OCI-LY3 (cell line): ENCODE data around the gene TRPM7.

Experiments used
- H2AFZ ChIP-seq: fragments of 200-600, 300-600 bp; shearing (Covaris generic); 2 replicates; pipeline ENCODE4 v1.6.0; 2014; ENCODE audit warnings: antibody characterized with exemption, low read depth, low read length
- H3K27ac ChIP-seq: fragments of 200-600, 300-600 bp; sonication (generic); 2 replicates; pipeline ENCODE4 v1.5.1; 2014; ENCODE audit warnings: mild to moderate bottlenecking, low read length, moderate library complexity, mixed read lengths
- H3K27me3 ChIP-seq: fragments of 200-600, 300-600 bp; sonication (generic); 2 replicates; pipeline ENCODE4 v1.6.1; 2014; ENCODE audit warnings: low read depth, low read length, mixed read lengths
- H3K36me3 ChIP-seq: fragments of 200-600, 300-600 bp; sonication (generic); replicated peaks from 2 replicates; pipeline ENCODE3; 2014; ENCODE audit warnings: low read depth, low read length, mixed read lengths
- H3K4me1 ChIP-seq: fragments of 300-600, 200-600 bp; sonication (generic); 2 replicates; pipeline ENCODE4 v1.6.1; 2014; ENCODE audit warnings: low read length, mixed read lengths
- H3K4me2 ChIP-seq: fragments of 200-600, 300-600 bp; sonication (generic); 2 replicates; pipeline ENCODE4 v1.6.1; 2014; ENCODE audit warnings: low read length, mixed read lengths
- H3K4me3 ChIP-seq: fragments of 300-600, 200-600 bp; sonication (generic); 2 replicates; pipeline ENCODE4 v1.5.1; 2014; ENCODE audit warnings: antibody characterized with exemption, mild to moderate bottlenecking, low read length, moderate library complexity
- H3K79me2 ChIP-seq: fragments of 300-600, 200-600 bp; shearing (Covaris generic); 2 replicates; pipeline ENCODE4 v1.6.1; 2014; ENCODE audit warnings: mild to moderate bottlenecking, low read length, mixed read lengths
- H3K9ac ChIP-seq: fragments of 300-600, 200-600 bp; shearing (Covaris generic); 2 replicates; pipeline ENCODE4 v1.6.0; 2014; ENCODE audit warnings: mild to moderate bottlenecking, low read length, moderate library complexity
- H3K9me3 ChIP-seq: fragments of 200-600, 300-600 bp; shearing (Covaris generic); 2 replicates; pipeline ENCODE4 v1.6.1; 2014; ENCODE audit warnings: low read length, mixed read lengths; ENCODE audit not compliant: insufficient read depth
- H4K20me1 ChIP-seq: fragments of 200-600, 300-600 bp; sonication (generic); 2 replicates; pipeline ENCODE4 v1.6.1; 2016; ENCODE audit warnings: low read length, mixed read lengths; ENCODE audit not compliant: insufficient read depth
- EZH2phosphoT487 ChIP-seq: fragments of 200-600 bp; shearing (Covaris generic); IDR thresholded peaks from 2 replicates; pipeline ENCODE4 v1.6.1; 2018; ENCODE audit warnings: antibody characterized with exemption, mixed run types, low read depth
- TF ChIP-seq, protein P1 (sequence below): fragments of 200-600, 300-600 bp; sonication (generic); IDR thresholded peaks from 2 replicates; pipeline ENCODE4 v1.5.1; 2014; ENCODE audit warnings: antibody characterized with exemption, low read length, low read depth

Gene TRPM7

DNA sequence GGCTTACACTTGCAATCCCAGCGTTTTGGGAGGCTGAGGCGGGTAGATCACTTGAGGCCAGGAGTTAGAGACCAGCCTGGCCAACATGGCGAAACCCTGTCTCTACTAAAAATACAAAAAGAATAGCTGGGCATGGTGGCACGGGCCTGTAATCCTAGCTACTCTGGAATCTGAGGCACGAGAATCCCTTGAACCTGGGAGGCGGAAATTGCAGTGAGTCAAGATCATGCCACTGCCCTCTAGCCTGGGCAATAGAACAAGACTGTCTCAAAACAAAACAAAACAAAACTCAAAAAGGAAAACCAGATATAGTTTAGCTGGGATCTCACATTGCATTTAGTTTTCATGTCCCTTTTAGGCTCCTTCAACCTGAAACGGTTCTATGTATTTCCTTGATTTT lies 137.3 kb downstream of the TRPM7 start:
- Histone ChIP-seq H2AFZ (no peak overlapping the region), H3K9ac (no peak overlapping the region), H3K27me3 (no peaks in the 10 kb centered on the region), H3K4me2 (no peak overlapping the region), H3K27ac (no peak overlapping the region), H3K4me3 (no peak overlapping the region), H3K36me3 (peaks cover 1% of the 10 kb centered on the region), H3K79me2 (no peaks in the 10 kb centered on the region), H3K4me1 (peaks cover 5% of the 10 kb centered on the region; the same call in 1 of the 2 replicates), H3K9me3 (no peaks in the 10 kb centered on the region), H4K20me1 (no peaks in the 10 kb centered on the region)
- no peak for TF ChIP-seq EZH2phosphoT487
- TF ChIP-seq, protein P1, sequence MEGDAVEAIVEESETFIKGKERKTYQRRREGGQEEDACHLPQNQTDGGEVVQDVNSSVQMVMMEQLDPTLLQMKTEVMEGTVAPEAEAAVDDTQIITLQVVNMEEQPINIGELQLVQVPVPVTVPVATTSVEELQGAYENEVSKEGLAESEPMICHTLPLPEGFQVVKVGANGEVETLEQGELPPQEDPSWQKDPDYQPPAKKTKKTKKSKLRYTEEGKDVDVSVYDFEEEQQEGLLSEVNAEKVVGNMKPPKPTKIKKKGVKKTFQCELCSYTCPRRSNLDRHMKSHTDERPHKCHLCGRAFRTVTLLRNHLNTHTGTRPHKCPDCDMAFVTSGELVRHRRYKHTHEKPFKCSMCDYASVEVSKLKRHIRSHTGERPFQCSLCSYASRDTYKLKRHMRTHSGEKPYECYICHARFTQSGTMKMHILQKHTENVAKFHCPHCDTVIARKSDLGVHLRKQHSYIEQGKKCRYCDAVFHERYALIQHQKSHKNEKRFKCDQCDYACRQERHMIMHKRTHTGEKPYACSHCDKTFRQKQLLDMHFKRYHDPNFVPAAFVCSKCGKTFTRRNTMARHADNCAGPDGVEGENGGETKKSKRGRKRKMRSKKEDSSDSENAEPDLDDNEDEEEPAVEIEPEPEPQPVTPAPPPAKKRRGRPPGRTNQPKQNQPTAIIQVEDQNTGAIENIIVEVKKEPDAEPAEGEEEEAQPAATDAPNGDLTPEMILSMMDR, result no peak

DNA sequence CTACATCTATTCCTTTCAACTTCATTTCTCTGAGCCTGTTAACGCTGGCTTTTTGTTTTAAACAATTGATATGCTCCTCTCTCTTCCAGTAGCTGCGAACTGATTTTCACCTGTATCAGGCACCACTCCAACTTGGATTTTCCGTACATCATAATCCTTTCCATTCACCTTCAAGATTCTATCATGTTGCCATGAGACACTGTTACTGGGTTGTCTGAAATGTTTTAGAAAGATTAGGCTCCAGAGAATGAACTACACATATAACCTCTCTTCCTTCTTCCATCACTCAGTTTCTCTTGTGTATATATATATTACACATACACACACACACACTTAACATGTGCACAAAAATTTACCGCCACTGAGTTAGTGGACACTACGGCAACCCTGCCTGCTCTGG lies 140.0 kb downstream of the TRPM7 start, which contains the start of gene USP50:
Gene USP50, minus strand, starts transcription at position 101 of the 400 bp plus-strand sequence. CDS start 141 bp downstream, outside the sequence.
- no peaks in the 10 kb centered on the region for H3K79me2 ChIP-seq
- H3K9ac ChIP-seq, result no peak within 1 kb of the TSS
- no peak within 1 kb of the TSS for H3K4me2 ChIP-seq
- no peaks in the 10 kb centered on the region for H4K20me1 ChIP-seq
- no peak within 1 kb of the TSS for H3K27ac ChIP-seq
- H3K4me1 ChIP-seq, result peaks cover 16% of the 10 kb centered on the region
- no peaks in the 10 kb centered on the region for H3K9me3 ChIP-seq
- no peak within 1 kb of the TSS for H2AFZ ChIP-seq
- H3K4me3 ChIP-seq, result no peak within 1 kb of the TSS
- TF ChIP-seq EZH2phosphoT487, result no peak
- TF ChIP-seq, protein P1, result no peak
- H3K27me3 ChIP-seq, result peaks cover 11% of the 10 kb centered on the region; the same call in 1 of the 2 replicates
- H3K36me3 ChIP-seq, result no peaks in the 10 kb centered on the region

DNA sequence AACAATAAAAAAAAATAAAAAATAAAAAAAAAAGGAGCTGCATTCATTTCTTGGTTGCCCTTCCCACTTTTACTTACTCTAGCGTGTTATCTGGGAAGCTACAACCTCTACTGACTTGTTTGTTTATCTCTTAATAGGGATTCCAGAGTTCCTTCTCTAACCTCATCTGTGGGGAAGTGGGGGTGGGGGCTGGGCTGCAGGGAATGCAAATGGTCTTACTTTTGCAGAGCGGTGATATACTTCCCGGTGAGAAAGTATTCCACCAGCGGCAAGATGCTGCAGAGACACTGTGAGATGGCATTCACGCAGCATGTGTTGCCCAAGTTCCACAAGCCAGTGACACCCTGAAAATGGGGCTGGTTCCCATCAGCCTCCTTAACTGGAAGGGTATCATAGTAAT lies 142.2 kb downstream of the TRPM7 start:
- H3K36me3 ChIP-seq, result no peaks in the 10 kb centered on the region
- H3K27ac ChIP-seq, result no peak overlapping the region
- H3K27me3 ChIP-seq, result peaks cover 11% of the 10 kb centered on the region; the same call in 1 of the 2 replicates
- TF ChIP-seq, protein P1, result no peak
- TF ChIP-seq EZH2phosphoT487, result no peak
- H3K4me1 ChIP-seq, result peaks cover 16% of the 10 kb centered on the region
- H3K4me2 ChIP-seq, result no peak overlapping the region
- H3K4me3 ChIP-seq, result no peak overlapping the region
- no peaks in the 10 kb centered on the region for H3K79me2 ChIP-seq
- no peak overlapping the region for H3K9ac ChIP-seq
- no peaks in the 10 kb centered on the region for H4K20me1 ChIP-seq
- H3K9me3 ChIP-seq, result no peaks in the 10 kb centered on the region
- no peak overlapping the region for H2AFZ ChIP-seq

DNA sequence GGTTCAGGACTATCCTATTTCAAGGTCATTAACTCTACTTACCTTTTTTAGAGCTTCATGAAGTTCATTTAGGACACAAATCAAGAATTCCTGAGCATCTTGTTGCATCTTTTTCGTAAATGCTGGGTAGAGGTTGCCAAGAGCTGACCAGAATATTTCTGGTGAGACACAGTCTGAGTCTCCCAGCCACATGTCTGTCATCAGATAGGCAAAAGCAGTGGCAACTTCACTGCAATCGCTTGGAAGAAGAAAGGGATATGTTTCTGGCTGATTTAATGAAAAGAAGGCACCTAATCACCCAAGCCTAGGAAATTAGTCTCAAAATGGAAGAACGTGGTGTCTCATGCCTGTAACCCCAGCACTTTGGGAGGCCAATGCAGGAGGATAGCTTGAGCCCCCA lies 143.0 kb downstream of the TRPM7 start:
- H3K4me2 ChIP-seq, result no peak overlapping the region
- TF ChIP-seq, protein P1, result no peak
- no peak for TF ChIP-seq EZH2phosphoT487
- peaks cover 11% of the 10 kb centered on the region; the same call in 1 of the 2 replicates for H3K27me3 ChIP-seq
- H3K79me2 ChIP-seq, result no peaks in the 10 kb centered on the region
- no peaks in the 10 kb centered on the region for H4K20me1 ChIP-seq
- peaks cover 16% of the 10 kb centered on the region for H3K4me1 ChIP-seq
- H2AFZ ChIP-seq, result no peak overlapping the region
- no peak overlapping the region for H3K27ac ChIP-seq
- no peaks in the 10 kb centered on the region for H3K36me3 ChIP-seq
- H3K9me3 ChIP-seq, result no peaks in the 10 kb centered on the region
- no peak overlapping the region for H3K4me3 ChIP-seq
- H3K9ac ChIP-seq, result no peak overlapping the region
